Germinal center (tissue), 1 donor: ENCODE measurements around the gene C7orf25.
"Not testable (repeated sequence)": the region's sequence is repeated elsewhere in the genome, so short reads cannot be mapped to it uniquely, and the experiment has no call there.

Experiments used
- DNase-seq: peaks from one replicate; pipeline ENCODE4 v3.0.0; 2012; ENCODE audit warnings: mixed read lengths, low spot score

The C7orf25 gene

DNA sequence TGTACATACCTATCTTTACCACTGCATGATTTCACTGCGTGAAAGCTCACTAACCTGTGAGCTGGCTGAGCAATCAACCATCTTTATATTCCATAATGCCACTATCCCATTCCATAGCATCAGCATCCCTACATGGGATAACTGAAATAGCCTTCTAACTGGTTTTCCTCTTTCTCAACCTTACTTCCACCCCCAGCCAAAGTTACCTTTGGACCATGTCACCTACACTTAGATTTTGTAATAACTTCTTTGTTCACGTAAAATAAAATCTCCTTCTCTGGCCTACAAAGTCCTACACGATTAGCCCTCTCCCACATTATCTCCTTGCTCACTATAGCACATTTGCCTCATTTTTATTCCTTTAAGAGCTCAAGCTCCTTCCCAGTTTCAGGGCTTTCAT lies 17.6 kb upstream of the C7orf25 start:
- no peak for DNase-seq

DNA sequence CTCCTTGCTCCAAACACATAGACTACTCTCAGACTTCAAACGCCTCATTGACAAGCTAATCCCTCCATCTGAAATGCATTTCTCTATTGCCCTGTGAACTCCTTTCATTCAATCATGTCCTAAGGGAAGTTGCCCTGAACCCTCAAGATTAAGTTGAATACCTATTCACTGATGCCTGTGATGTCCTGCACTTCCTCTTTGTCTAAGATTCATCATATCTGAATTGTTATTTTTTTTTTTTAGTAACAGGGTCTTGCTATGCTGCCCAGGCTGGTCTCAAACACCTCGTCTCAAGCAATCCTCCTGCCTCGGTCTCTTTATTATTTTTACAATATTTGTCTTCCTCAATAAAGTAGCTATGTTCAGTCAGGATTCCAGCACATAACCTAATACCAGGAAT lies 16.9 kb upstream of the C7orf25 start:
- DNase-seq, result no peak

DNA sequence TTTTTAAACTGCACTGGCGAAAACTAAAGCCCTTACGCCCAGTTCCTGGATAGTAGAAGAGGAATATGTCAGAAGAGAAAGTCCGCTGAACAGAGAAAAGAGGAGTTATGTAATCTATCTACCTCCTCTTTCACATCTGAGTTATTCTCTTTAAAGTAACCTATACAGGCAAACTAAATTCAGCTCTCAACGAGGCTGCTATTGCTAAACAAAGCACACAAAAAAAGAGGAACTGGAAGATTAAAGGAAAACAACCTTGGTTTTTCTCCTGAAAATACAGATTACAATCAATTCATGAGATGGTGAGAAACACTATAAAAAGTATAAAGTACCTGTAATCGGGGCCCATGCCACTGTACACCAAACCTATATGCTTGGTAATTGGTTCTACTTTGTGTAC lies 14.3 kb upstream of the C7orf25 start:
- DNase-seq, result no peak

DNA sequence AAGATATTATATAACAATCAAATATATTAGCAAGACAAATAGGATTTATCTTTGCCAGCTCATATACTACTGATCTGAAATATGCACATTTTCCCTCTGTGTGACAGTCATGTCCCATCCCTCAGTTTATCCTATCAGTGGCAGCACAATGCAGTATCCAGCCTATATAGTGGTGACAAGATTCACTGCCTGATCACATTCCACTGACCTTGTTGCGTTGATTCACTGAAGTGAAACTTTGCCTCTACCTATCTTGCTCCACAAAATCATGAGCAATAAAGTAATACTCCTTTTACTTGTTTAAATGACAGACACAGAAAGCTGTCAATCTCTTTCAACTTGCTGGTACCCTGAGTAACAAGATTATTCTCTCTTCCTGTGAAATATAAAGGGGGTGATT lies 13.8 kb upstream of the C7orf25 start:
- no peak for DNase-seq

DNA sequence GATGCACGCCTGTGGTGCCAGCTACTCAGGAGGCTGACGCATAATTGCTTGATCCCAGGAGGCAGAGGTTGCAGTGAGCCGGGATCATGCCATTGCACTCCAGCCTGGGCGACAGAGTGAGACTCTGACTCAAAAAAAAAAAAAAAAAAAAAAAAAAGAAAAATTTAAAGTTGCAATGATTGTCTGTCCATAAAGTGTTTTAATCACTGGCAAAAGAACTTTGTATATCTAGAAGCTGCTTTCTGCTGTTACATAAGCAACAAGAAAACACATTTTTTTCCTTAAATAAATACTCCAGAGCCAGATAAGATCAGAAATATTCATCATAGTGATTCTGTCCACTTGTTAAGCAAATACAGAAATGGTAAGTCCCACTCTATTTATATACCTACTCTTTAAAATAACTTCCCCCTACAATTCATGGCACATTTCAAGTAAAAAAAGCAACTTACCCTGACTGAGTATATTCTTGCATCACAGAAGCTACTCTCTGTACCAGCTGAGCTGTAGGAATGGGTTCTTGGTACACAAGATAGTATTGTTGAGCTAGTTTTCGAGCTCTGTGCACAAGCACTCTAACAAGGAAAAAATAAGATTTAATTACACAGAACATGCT lies 12.5 kb upstream of the C7orf25 start:
- DNase-seq, result no peak

- DNase-seq, result no peak
Measured at GRCh38 chr7:42922017-42922753, 10.3 kb upstream of the C7orf25 start.

DNA sequence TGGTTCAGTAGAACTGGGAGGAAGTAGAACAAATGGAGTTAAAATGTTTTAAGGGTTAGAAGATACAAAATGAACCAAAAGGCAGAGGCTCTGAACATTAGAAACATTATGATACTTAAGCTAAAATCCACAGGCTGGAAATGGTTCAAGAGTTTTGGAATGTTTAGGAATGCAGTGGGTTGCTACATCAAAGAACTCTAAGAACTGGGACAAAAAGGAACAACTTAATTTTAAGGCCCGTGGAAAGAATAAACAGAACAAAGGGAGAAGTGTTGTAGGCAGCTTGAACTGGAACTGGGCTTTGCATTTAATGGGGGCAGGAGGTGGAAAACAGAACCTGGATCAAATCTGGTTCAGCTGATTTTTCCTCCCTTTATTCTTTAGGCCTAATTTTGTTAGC lies 3.5 kb upstream of the C7orf25 start:
- no peak for DNase-seq

- no peak for DNase-seq
Measured at GRCh38 chr7:42914421-42915045, 2.7 kb upstream of the C7orf25 start.

DNA sequence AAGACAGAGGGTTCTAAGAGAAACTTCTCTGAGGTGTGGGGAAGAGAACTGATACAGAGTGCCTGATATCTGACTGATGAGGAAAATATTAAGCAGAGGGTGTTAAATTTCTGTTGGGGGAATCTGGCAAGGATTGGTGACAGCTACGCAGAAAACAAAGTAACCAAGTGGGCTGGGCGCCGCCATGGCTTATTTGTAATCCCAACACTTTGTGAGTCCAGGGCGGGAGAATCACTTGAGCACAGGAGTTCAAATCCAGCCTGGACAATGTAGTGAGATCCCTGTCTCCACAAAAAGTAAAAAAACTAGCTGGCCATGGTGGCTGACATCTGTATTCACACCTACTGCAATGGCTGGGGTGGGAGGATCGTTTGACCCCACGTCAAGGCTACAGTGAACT lies 2.1 kb upstream of the C7orf25 start:
- DNase-seq, result no peak

DNA sequence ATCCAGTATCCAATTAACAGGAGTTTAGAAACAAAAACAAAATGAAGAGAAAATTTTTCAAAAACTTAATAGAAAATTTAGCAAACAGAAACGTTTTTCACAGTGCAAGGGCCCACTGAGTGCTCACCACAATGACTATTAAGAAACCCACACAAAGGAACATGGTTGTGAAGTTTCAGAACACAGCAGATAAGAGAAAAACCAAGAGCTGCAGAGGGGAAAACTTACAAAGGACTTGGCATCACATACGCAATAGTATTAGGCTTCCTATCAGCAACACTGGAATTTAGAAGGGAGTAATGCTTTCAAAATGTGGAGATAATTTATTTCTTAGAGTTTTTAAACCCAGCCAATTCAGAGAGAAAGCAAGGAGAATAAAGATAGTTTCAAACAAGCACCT lies 1.7 kb upstream of the C7orf25 start:
- DNase-seq, result no peak

GRCh38 chr7:42910306-42910705 lies 1.6 kb downstream of the C7orf25 start:
- DNase-seq, result no peak

- DNase-seq, result no peak
Measured at GRCh38 chr7:42907316-42907715, 4.6 kb downstream of the C7orf25 start.

GRCh38 chr7:42906181-42906580 lies 5.7 kb downstream of the C7orf25 start:
- DNase-seq, result no peak

- no peak for DNase-seq
Measured at GRCh38 chr7:42902331-42902730, 9.5 kb downstream of the C7orf25 start.

DNA sequence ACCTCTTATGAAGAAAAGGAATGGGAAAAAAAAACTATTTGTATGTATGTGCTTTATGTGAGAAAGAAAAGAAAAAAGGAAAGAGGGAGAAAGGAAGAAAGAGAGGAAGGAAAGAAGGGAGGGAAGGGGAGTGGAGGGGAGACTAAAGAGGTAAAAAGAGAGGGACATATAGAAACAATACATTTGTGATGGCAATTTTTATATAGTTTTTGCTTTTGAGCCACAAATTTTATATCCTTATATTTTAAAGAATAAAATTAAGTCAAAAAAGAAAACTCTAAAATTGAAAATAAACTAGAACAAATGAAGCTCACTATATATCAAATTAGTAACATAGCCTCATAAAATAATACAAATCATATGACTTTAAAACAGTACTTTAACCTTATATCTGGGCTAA lies 11.0 kb downstream of the C7orf25 start:
- DNase-seq, result no peak

DNA sequence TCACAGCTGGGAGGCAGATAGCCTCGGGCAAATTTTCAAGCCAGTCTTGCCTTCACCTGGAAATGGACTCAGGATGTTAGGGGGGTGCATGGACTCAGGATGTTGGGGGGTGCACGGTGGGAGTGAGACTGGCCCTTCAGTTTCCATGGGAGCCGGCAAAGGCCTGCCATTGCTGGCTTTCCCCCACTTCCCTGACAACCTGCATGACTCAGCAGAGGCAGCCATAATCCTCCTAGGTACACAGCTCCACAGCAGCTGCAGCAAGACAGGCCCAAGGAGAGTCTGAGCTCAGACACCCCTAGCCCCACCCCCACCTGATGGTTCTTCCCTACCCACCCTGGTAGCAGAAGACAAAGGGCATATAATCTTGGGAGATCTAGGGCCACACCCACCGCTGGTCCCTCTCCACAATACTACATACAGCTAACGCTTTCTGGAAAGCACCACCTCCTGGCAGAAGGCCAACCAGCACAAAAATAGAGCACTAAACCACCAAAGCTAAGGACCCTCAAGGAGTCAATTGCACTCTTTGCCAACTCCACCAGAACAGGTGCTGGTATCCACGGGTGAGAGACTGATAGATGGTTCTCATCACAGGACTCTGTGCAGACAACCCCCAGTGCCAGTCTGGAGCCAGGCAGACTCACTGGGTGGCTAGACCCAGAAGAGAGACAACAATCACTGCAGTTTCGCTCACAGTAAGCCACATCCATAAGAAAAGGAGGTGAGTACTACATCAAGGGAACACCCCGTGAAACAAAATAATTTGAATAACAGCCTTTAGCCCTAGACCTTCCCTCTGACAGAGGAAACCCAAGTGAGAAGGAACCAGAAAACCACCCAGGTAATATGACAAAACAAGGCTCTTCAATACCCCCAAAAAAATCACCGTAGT lies 18.3 kb downstream of the C7orf25 start:
- DNase-seq, result no peak

DNA sequence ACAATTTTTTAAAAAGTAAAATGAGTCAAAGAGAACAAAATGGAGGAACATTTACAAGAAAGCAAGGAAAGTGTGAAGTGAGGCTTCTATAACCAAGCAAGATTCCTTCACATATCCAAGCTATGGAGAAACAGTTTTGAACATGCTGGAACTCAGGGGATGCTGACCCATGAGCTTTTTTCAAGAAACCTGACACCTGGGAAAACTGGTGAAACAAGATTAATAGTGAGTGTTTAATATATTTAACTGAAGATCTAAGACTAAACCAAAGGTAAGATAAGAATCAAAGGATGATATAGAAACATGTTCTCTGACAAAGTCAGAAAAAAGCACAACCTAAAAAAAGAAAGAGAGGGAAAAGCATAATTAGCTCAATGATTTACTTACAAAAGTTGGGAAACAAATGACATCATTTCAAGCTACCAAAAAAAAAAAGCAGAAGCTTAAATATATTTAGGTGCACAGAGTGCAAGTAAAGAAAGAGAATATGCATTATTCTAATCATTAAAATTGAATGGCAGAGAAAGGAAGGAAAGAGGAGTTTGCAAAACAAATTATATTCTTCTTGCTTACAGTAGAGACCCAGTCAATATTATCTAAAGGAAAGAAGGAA lies 24.9 kb downstream of the C7orf25 start:
- no peak for DNase-seq

GRCh38 chr7:42886129-42886528 lies 25.7 kb downstream of the C7orf25 start:
- DNase-seq, result no peak

- DNase-seq, result not testable (repeated sequence)
Measured at GRCh38 chr7:42885183-42885582, 26.7 kb downstream of the C7orf25 start.

- no peak for DNase-seq
Measured at GRCh38 chr7:42883950-42884349, 27.9 kb downstream of the C7orf25 start.

- no peak for DNase-seq
Measured at GRCh38 chr7:42880392-42880791, 31.5 kb downstream of the C7orf25 start.

GRCh38 chr7:42878303-42878702 lies 33.6 kb downstream of the C7orf25 start:
- DNase-seq, result no peak
